Hematopoietic multipotent progenitor cell (in vitro differentiated cells): ENCODE data around the gene CRYBA4. TPM values are rescaled to one million over a fixed set of nuclear protein-coding genes. Genes with fewer than 3 reads are reported as not detected.
A peak's percentile ranks its signal among the peaks of the same experiment; 100 is the strongest.

Experiments
- DNase-seq, 3 donors: peaks; one replicate each; pipeline ENCODE4 v3.0.0-alpha.2; 2011 to 2015; ENCODE audit warnings: low read depth in 2 of 3, low spot score in 2 of 3
- total RNA-seq: library from RNA; depleted of rRNA; stranded (reverse); fragments of >200 nt; gene quantifications from one replicate; pipeline ENCODE4 v1.2.3, GENCODE V29; 2012

The CRYBA4 gene
- total RNA-seq, 1 donor = not detected

- DNase-seq = no peak
Measured at GRCh38 chr22:26658161-26658560, 36.4 kb downstream of the CRYBA4 start.

- peak in 2 of 3 donors; percentile 80 to 87 for DNase-seq
Measured at GRCh38 chr22:26658671-26659478, 37.1 kb downstream of the CRYBA4 start.

GRCh38 chr22:26660356-26660755, 38.6 kb downstream of the CRYBA4 start:
- DNase-seq = no peak

- no peak for DNase-seq
Measured at GRCh38 chr22:26660961-26661578, 39.3 kb downstream of the CRYBA4 start.

GRCh38 chr22:26662160-26662559, 40.4 kb downstream of the CRYBA4 start:
- DNase-seq = no peak

- no peak for DNase-seq
Measured at GRCh38 chr22:26663374-26663923, 41.7 kb downstream of the CRYBA4 start.

- DNase-seq = no peak
Measured at GRCh38 chr22:26665813-26666231, 44.1 kb downstream of the CRYBA4 start.

- no peak for DNase-seq
Measured at GRCh38 chr22:26667140-26667539, 45.4 kb downstream of the CRYBA4 start.

- DNase-seq = peak in 1 of 3 donors; percentile 35
Measured at GRCh38 chr22:26669060-26669481, 47.3 kb downstream of the CRYBA4 start.

GRCh38 chr22:26670459-26670858, 48.7 kb downstream of the CRYBA4 start:
- DNase-seq = no peak

GRCh38 chr22:26671317-26672059, 49.7 kb downstream of the CRYBA4 start:
- DNase-seq = peak in 1 of 3 donors; percentile 44

GRCh38 chr22:26672060-26672471, 50.3 kb downstream of the CRYBA4 start:
- DNase-seq = no peak

GRCh38 chr22:26672590-26673468, 51.1 kb downstream of the CRYBA4 start:
- peak; percentile 87 to 94 (median 93) for DNase-seq

- no peak for DNase-seq
Measured at GRCh38 chr22:26673486-26673885, 51.7 kb downstream of the CRYBA4 start.

GRCh38 chr22:26674211-26675190, 52.7 kb downstream of the CRYBA4 start:
- no peak for DNase-seq

GRCh38 chr22:26675687-26676268, 54.0 kb downstream of the CRYBA4 start:
- no peak for DNase-seq

- DNase-seq = no peak
Measured at GRCh38 chr22:26677217-26677616, 55.5 kb downstream of the CRYBA4 start.

- peak in 2 of 3 donors; percentile 35 to 74 for DNase-seq
Measured at GRCh38 chr22:26679003-26679629, 57.4 kb downstream of the CRYBA4 start.
